Progenitor cell of endocrine pancreas (in vitro differentiated cells): ENCODE measurements around the gene CTNNA3. TPM values are rescaled to one million over a fixed set of nuclear protein-coding genes. Genes with fewer than 3 reads are reported as not detected.

Experiments
- DNase-seq: peaks from one replicate; pipeline ENCODE4 v3.0.0; 2021; ENCODE audit warnings: low spot score; ENCODE audit not compliant: unreplicated experiment
- H3K27ac Mint-ChIP-seq: 2 replicates; pipeline ENCODE4 v1.8.0; 2021; ENCODE audit warnings: mild to moderate bottlenecking, moderate library complexity, mixed read lengths
- H3K27me3 Mint-ChIP-seq: 2 replicates; pipeline ENCODE4 v1.8.0; 2021; ENCODE audit warnings: mixed read lengths
- H3K36me3 Mint-ChIP-seq: 2 replicates; pipeline ENCODE4 v1.8.0; 2022; ENCODE audit warnings: mixed read lengths; ENCODE audit not compliant: insufficient read depth
- H3K4me1 Mint-ChIP-seq: 2 replicates; pipeline ENCODE4 v1.8.0; 2021; ENCODE audit warnings: low read depth, mixed read lengths
- H3K4me3 Mint-ChIP-seq: 2 replicates; pipeline ENCODE4 v1.8.0; 2021; ENCODE audit warnings: low read depth, mild to moderate bottlenecking, moderate library complexity, mixed read lengths
- H3K9me3 Mint-ChIP-seq: 2 replicates; pipeline ENCODE4 v1.8.0; 2021; ENCODE audit warnings: low read depth, mixed read lengths
- CTCF ChIP-seq: fragments of 200-600 bp; sonication (generic); IDR thresholded peaks from one replicate; pipeline ENCODE4 v1.5.0; 2021; ENCODE audit warnings: antibody characterized with exemption, mild to moderate bottlenecking; ENCODE audit not compliant: unreplicated experiment
- total RNA-seq: library from RNA; stranded (reverse); gene quantifications from 2 replicates; pipeline ENCODE4 v1.2.1, GENCODE V29; 2021

Gene CTNNA3
- total RNA-seq, 1 donor from 2014 or later, result 1.7 TPM

GRCh38 chr10:66329147-66329546 is 1366.8 kb downstream of the CTNNA3 start:
- H3K27ac Mint-ChIP-seq, result no peak overlapping the region
- H3K4me3 Mint-ChIP-seq, result no peak overlapping the region
- no peaks in the 10 kb centered on the region for H3K36me3 Mint-ChIP-seq
- TF ChIP-seq CTCF, result no peak
- DNase-seq, result no peak
- H3K9me3 Mint-ChIP-seq, result peaks cover 4% of the 10 kb centered on the region
- H3K4me1 Mint-ChIP-seq, result peaks cover 3% of the 10 kb centered on the region
- H3K27me3 Mint-ChIP-seq, result peaks cover 7% of the 10 kb centered on the region

GRCh38 chr10:66326876-66327275 is 1369.1 kb downstream of the CTNNA3 start:
- no peak for DNase-seq
- Mint-ChIP-seq H3K9me3 (no peaks in the 10 kb centered on the region), H3K27ac (no peak overlapping the region), H3K4me1 (peaks cover 7% of the 10 kb centered on the region), H3K36me3 (no peaks in the 10 kb centered on the region), H3K4me3 (no peak overlapping the region), H3K27me3 (peaks cover 17% of the 10 kb centered on the region)
- no peak for TF ChIP-seq CTCF

- Mint-ChIP-seq H3K27me3 (peaks cover 20% of the 10 kb centered on the region), H3K9me3 (no peaks in the 10 kb centered on the region), H3K4me3 (no peak overlapping the region), H3K4me1 (peaks cover 7% of the 10 kb centered on the region), H3K27ac (no peak overlapping the region), H3K36me3 (no peaks in the 10 kb centered on the region)
- DNase-seq, result no peak
- TF ChIP-seq CTCF, result no peak
Measured at GRCh38 chr10:66322777-66323176, 1373.2 kb downstream of the CTNNA3 start.

GRCh38 chr10:66321723-66322665 is 1374.0 kb downstream of the CTNNA3 start:
- Mint-ChIP-seq H3K27ac (peak overlapping the region; percentile 89), H3K4me3 (no peak overlapping the region), H3K36me3 (no peaks in the 10 kb centered on the region), H3K4me1 (peaks cover 7% of the 10 kb centered on the region), H3K9me3 (no peaks in the 10 kb centered on the region), H3K27me3 (peaks cover 20% of the 10 kb centered on the region)
- no peak for DNase-seq
- TF ChIP-seq CTCF, result no peak

GRCh38 chr10:66318761-66319160 is 1377.2 kb downstream of the CTNNA3 start:
- H3K27ac Mint-ChIP-seq, result no peak overlapping the region
- no peak overlapping the region for H3K4me3 Mint-ChIP-seq
- H3K36me3 Mint-ChIP-seq, result no peaks in the 10 kb centered on the region
- no peak for TF ChIP-seq CTCF
- H3K4me1 Mint-ChIP-seq, result peaks cover 4% of the 10 kb centered on the region
- no peak for DNase-seq
- peaks cover 13% of the 10 kb centered on the region for H3K27me3 Mint-ChIP-seq
- no peaks in the 10 kb centered on the region for H3K9me3 Mint-ChIP-seq
